Measurements from ENCODE around the gene SPEN.
"Not testable (repeated sequence)": the region's sequence is repeated elsewhere in the genome, so short reads cannot be mapped to it uniquely, and the experiment has no call there.

The SPEN gene

DNA sequence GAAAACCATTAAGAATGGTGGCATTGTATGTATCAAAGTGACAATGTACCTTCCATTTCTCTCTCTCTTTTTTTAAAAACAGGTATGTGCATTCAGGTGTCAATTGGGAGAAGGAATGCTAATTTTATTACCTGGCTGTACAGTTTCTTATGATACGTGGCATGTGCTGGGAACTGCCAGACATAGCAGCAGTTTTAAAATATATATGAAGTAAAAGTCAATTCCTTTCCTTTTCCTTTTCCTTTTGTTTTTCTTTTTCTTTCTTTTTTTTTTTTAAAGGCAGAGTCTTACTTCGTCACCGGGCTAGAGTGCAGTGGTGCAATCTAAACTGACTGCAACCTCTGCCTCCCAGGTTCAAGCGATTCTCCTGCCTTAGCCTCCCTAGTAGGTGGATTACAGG is 37.0 kb downstream of the SPEN start:
- DNase-seq (ENCODE audit: low read depth, low spot score), result no peak
- TF ChIP-seq, protein P1, sequence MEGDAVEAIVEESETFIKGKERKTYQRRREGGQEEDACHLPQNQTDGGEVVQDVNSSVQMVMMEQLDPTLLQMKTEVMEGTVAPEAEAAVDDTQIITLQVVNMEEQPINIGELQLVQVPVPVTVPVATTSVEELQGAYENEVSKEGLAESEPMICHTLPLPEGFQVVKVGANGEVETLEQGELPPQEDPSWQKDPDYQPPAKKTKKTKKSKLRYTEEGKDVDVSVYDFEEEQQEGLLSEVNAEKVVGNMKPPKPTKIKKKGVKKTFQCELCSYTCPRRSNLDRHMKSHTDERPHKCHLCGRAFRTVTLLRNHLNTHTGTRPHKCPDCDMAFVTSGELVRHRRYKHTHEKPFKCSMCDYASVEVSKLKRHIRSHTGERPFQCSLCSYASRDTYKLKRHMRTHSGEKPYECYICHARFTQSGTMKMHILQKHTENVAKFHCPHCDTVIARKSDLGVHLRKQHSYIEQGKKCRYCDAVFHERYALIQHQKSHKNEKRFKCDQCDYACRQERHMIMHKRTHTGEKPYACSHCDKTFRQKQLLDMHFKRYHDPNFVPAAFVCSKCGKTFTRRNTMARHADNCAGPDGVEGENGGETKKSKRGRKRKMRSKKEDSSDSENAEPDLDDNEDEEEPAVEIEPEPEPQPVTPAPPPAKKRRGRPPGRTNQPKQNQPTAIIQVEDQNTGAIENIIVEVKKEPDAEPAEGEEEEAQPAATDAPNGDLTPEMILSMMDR (IDR thresholded peaks at IDR 0.05; ENCODE audit: low read depth, low read length), result no peak
- no peak overlapping the region for H3K4me3 ChIP-seq (ENCODE audit: low read depth, low read length)
- in situ Hi-C loops (cut with HindIII; ENCODE audit: low sequenced_read_pairs), result no loop called here

DNA sequence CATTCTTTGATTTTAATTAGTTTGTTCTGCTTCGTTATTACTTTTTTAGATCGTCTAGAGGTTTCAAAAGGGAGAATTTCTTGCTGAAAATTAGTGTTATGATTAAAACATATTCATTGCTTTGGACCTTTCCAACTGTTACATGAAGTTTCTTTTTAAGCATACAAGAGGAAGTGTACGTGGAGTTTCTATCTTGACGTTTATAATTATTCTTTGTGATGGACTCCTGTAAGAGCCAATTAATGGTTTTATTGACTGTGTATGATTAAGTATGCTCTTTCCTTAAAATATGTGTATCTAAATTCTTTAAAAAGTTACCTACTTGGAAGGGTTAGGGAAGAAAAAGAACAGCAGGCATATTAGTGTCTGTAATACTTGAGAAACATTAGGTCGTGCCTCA is 37.8 kb downstream of the SPEN start:
- DNase-seq (ENCODE audit: low read depth, low spot score), result no peak
- no peak overlapping the region for H3K4me3 ChIP-seq (ENCODE audit: low read depth, low read length)
- TF ChIP-seq, protein P1 (IDR thresholded peaks at IDR 0.05; ENCODE audit: low read depth, low read length), result no peak
- in situ Hi-C loops (cut with HindIII; ENCODE audit: low sequenced_read_pairs), result no loop called here

DNA sequence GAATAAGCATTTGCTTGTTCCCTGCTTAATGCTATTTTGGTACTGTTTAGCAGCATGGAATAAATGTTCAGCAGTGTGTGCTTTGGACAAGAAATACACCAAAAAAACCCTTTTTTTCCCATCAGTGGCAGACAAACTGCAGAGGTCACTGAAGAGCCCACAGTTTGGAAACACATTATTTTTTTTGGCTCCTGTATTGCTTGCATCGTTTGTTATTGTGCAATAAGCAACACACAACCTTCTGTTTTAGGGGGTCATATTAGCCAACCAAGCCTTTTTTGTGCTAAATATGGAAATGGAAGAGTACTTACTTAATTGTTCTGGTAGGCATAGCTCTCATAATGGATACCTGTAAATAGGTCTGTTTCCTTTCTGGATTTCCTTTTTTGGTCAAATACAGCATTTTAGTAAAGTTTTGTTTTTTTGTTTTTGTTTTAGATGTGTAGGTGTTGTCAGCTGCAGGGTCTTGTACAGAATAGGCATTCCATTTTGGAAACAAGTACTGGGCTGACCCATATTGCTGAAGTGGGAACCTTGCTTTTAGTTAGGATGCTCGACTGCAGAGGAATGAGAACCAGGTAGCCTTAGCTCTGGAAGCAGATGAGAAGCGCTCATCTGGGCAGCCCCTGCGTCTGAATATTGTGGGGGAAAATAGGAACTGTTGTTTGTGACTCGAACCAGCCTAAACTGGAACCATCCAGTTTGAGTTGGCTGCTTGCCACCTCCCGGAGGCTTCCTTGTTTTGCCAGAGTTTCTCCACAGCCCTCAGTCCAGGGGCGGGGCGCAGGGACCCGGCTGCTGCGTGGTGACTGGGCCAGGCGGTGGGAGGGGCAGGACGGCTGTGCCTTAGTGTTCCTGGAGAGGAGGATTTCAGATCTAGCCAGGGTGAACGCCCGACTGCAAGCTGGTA is 38.4 kb downstream of the SPEN start:
- in situ Hi-C loops (cut with HindIII; ENCODE audit: low sequenced_read_pairs), result no loop called here
- DNase-seq (ENCODE audit: low read depth, low spot score), result peak; percentile 92
- H3K4me3 ChIP-seq (ENCODE audit: low read depth, low read length), result peak overlapping the region; percentile 38
- TF ChIP-seq, protein P1 (IDR thresholded peaks at IDR 0.05; ENCODE audit: low read depth, low read length), result peak; percentile 27

DNA sequence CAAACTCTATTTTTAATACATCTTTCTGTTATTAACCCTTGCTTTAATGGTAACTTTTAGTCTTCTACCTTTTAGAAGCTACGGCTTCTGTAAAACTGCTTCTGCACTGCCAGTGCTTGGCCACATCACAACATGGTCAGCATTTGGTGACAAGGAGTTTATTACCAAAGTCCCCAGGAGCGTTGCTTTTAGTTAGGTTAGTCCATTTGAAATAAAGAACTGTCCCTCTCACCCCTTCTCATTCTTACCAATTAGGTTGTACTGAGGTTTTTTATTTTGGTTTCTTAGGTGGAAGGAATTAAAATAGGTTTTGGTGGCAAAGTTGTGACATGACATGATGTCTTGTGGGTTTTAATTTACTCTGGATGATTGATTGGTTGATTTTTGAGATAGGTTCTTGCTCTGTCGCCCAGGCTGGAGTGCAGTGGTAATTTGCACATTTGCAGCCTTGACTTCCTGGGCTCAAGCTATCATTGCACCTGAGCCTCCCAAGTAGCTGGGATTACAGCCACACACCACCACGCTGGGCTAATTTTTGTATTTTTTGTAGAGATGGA is 39.2 kb downstream of the SPEN start:
- TF ChIP-seq, protein P1 (IDR thresholded peaks at IDR 0.05; ENCODE audit: low read depth, low read length), result no peak
- in situ Hi-C loops (cut with HindIII; ENCODE audit: low sequenced_read_pairs), result no loop called here
- DNase-seq (ENCODE audit: low read depth, low spot score), result no peak
- H3K4me3 ChIP-seq (ENCODE audit: low read depth, low read length), result peak overlapping the region; percentile 22

DNA sequence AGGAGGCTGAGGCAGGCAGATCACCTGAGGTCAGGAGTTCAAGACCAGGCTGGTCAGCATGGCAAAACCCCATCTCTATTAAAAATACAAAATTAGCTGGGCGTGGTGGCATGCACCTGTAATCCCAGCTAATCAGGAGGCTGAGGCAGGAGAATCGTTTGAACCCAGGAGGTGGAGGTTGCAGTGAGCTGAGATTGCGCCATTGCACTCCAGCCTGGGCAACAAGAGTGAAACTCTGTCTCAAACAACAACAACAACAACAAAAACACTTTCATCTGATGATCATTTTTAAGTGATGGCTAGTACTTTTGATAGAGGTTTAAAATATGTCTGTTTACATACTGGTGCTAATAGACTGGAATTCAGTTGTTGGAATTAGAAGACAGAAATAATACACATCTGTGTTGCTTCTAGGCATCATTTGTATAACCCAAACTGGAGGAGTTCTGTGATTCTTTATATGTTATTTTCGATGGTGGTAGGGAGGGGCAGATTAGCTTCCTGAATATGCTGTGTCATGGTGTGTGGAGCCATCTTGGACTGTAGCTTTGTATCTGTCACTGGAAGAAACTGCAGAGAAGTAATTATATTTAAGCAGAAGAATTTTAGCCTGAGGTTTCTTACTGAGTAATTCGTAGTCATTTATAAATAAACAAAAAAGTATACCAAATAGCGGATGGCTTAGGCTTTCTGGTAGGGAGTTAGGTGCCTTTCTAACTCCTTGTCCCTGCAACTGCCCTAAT is 45.5 kb downstream of the SPEN start:
- peak; percentile 55 for DNase-seq (ENCODE audit: low read depth, low spot score)
- in situ Hi-C loops (cut with HindIII; ENCODE audit: low sequenced_read_pairs); H3K4me3 ChIP-seq (ENCODE audit: low read depth, low read length): not testable (repeated sequence)

DNA sequence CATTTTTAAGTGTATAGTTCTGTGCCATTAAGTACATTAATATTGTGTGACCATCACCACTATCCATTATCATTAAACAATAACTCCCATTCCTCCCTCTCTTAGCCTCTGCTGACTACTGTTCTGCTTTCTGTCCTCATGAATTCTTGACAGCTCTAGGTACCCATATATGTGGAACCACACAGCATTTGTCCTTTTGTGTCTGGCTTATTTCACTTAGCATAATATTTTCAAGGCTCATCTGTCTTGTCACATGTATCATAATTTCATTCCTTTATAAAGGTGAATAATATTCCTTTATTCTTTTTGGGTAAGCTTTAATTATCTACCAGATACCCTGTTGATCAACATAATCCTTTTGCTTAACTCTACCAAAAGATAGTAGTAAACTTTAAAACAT is 47.7 kb downstream of the SPEN start:
- in situ Hi-C loops (cut with HindIII; ENCODE audit: low sequenced_read_pairs), result no loop called here
- no peak for DNase-seq (ENCODE audit: low read depth, low spot score)
- no peak overlapping the region for H3K4me3 ChIP-seq (ENCODE audit: low read depth, low read length)
- TF ChIP-seq, protein P1 (IDR thresholded peaks at IDR 0.05; ENCODE audit: low read depth, low read length), result no peak

DNA sequence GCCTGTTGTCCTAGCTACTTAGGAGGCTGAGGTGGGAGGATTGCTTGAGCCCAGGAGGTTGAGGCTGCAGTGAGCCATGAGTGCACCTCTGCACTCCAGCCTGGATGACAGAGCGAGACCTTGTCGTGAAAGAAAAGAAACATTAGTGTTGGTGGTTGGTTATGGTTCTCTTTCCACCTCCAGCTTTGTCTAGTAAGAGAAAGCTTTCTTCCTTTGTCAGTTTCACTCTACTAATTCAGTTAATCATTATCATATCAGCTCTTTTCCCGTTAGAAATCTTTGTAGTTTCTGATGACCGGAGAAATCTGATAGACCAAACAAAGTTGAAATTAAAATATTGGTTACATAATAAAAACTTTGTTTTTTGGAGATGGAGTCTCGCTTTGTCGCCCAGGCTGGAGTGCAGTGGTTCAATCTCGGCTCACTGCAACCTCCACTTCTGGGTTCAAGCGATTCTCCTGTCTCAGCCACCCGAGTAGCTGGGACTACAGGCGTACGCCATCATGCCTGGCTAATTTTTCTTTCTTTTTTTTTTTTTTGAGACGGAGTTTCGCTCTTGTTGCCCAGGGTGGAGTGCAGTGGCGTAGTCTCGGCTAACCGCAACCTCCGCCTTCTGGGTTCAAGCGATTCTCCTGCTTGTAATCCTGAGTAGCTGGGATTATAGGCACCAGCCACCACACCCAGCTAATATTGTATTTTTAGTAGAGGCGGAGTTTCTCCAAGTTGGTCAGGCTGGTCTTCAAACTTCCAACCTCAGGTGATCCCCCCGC is 49.5 kb downstream of the SPEN start:
- H3K4me3 ChIP-seq (ENCODE audit: low read depth, low read length); in situ Hi-C loops (cut with HindIII; ENCODE audit: low sequenced_read_pairs); DNase-seq (ENCODE audit: low read depth, low spot score): not testable (repeated sequence)

Measured in astrocyte of the spinal cord (primary cell).